B cell (primary cell): ENCODE data around the gene RAB31. TPM values are rescaled to one million over a fixed set of nuclear protein-coding genes. Genes with fewer than 3 reads are reported as not detected.

Source experiments
- ATAC-seq: fragments of 200-7000 bp; cut with Tn5 transposase; one replicate; pipeline ENCODE4 v1.10.0; 2021; ENCODE audit warnings: low read depth, mild to moderate bottlenecking, moderate number of reproducible peaks, moderate library complexity
- CTCF ChIA-PET: fragments of 350-600 bp; sonication (Branson Sonifier 250); formaldehyde crosslinking; loops from one replicate; lab custom pipeline; 2021; ENCODE audit warnings: antibody characterized with exemption, inconsistent platforms; lab: Charles Lee
- POLR2A ChIA-PET: fragments of 350-600 bp; sonication (Branson Sonifier 250); formaldehyde crosslinking; loops from one replicate; lab custom pipeline; 2021; ENCODE audit warnings: antibody characterized with exemption; lab: Charles Lee
- DNase-seq: peaks from one replicate; pipeline ENCODE4 v3.0.0; 2013
- H2AFZ ChIP-seq: 2 replicates; pipeline ENCODE4 v1.6.1; 2012; ENCODE audit warnings: mild to moderate bottlenecking, low read depth, low read length; ENCODE audit not compliant: insufficient read depth, poor library complexity, severe bottlenecking
- H3K27ac ChIP-seq, 2 donors: 1 replicate in 1 of 2; 2 replicates in 1 of 2; pipeline ENCODE4 v1.5.1; 2012 to 2013; ENCODE audit warnings: low read length in 2 of 2, mild to moderate bottlenecking in 2 of 2, moderate library complexity in 1 of 2
- H3K27me3 ChIP-seq, 4 experiments: fragments of 200-600 bp in 1 of 4; sonication (generic) in 1 of 4; replicated peaks in 1 of 4; 1 replicate in 2 of 4; 2 replicates in 2 of 4; pipeline versions ENCODE4 v1.6.1 to v1.7.0; 2013 to 2016; ENCODE audit warnings: low read length in 3 of 4, mild to moderate bottlenecking in 2 of 4, mixed read lengths in 1 of 4, moderate library complexity in 1 of 4; ENCODE audit not compliant: insufficient read depth in 4 of 4, control insufficient read depth in 3 of 4; ENCODE audit errors: control extremely low read depth in 1 of 4
- H3K36me3 ChIP-seq, 2 experiments: replicated peaks in 1 of 2; 1 replicate in 1 of 2; 2 replicates in 1 of 2; pipeline versions ENCODE4 v1.6.1 to v1.7.1; 2013; ENCODE audit warnings: low read length in 1 of 2; ENCODE audit not compliant: insufficient read depth in 2 of 2, control insufficient read depth in 1 of 2; ENCODE audit errors: control extremely low read depth in 1 of 2, extremely low read depth in 1 of 2
- H3K4me1 ChIP-seq, 2 donors: fragments of 200-600 bp in 1 of 2; sonication (generic) in 1 of 2; 1 replicate in 1 of 2; 2 replicates in 1 of 2; pipeline versions ENCODE4 v1.5.1 to v1.6.1; 2013 to 2017; ENCODE audit warnings: low read length in 2 of 2; ENCODE audit not compliant: control insufficient read depth in 2 of 2, insufficient read depth in 2 of 2
- H3K4me2 ChIP-seq: replicated peaks from 2 replicates; pipeline ENCODE3; 2012; ENCODE audit warnings: mild to moderate bottlenecking, low read depth, low read length; ENCODE audit not compliant: poor library complexity, severe bottlenecking
- H3K4me3 ChIP-seq, 5 experiments: fragments of 200-600 bp in 1 of 5; sonication (generic) in 1 of 5; 1 replicate in 3 of 5; 2 replicates in 2 of 5; pipeline versions ENCODE4 v1.5.1 to v1.7.0; 2011 to 2016; ENCODE audit warnings: low read length in 4 of 5, mild to moderate bottlenecking in 4 of 5, low read depth in 2 of 5, control low read depth in 1 of 5, moderate library complexity in 1 of 5; ENCODE audit not compliant: insufficient read depth in 1 of 5; ENCODE audit errors: control extremely low read depth in 1 of 5, extremely low read depth in 1 of 5
- H3K79me2 ChIP-seq: fragments of 200-600 bp; sonication (generic); one replicate; pipeline ENCODE4 v1.6.0; 2016; ENCODE audit warnings: low read length; ENCODE audit not compliant: control insufficient read depth, insufficient read depth
- H3K9ac ChIP-seq: fragments of 200-600 bp; sonication (generic); 2 replicates; pipeline ENCODE4 v1.6.1; 2017; ENCODE audit warnings: mild to moderate bottlenecking, low read length, moderate library complexity
- H3K9me3 ChIP-seq, 3 donors: one replicate each; pipeline versions ENCODE4 v1.6.1 to v1.7.1; 2013; ENCODE audit warnings: low read length in 2 of 3; ENCODE audit not compliant: control insufficient read depth in 2 of 3, insufficient read depth in 1 of 3; ENCODE audit errors: control extremely low read depth in 1 of 3
- H4K20me1 ChIP-seq: 2 replicates; pipeline ENCODE4 v1.6.0; 2012; ENCODE audit warnings: mild to moderate bottlenecking, low read length; ENCODE audit not compliant: insufficient read depth, control insufficient read depth, poor library complexity, severe bottlenecking
- H3K27ac Mint-ChIP-seq: one replicate; pipeline ENCODE4 v1.8.0; 2021; ENCODE audit warnings: mixed read lengths
- H3K27me3 Mint-ChIP-seq: one replicate; pipeline ENCODE4 v1.8.0; 2021; ENCODE audit warnings: mixed read lengths
- H3K4me1 Mint-ChIP-seq: one replicate; pipeline ENCODE4 v1.8.0; 2021; ENCODE audit warnings: mixed read lengths
- H3K4me3 Mint-ChIP-seq: one replicate; pipeline ENCODE4 v1.8.0; 2021; ENCODE audit warnings: mixed read lengths
- H3K9me3 Mint-ChIP-seq: one replicate; pipeline ENCODE4 v1.8.0; 2022; ENCODE audit warnings: mixed read lengths; ENCODE audit not compliant: insufficient read depth
- CTCF ChIP-seq: fragments of 200-600 bp; IDR thresholded peaks from one replicate; pipeline ENCODE4 v1.8.0; 2022; ENCODE audit warnings: antibody characterized with exemption, mild to moderate bottlenecking
- EZH2 ChIP-seq: IDR thresholded peaks from 2 replicates; pipeline ENCODE4 v1.6.1; 2012; ENCODE audit warnings: borderline replicate concordance, low read depth, mild to moderate bottlenecking, moderate library complexity, low read length; ENCODE audit not compliant: insufficient read depth, poor library complexity, severe bottlenecking
- WGBS: methylation state at CpG from one replicate; pipeline ENCODE4 v1.1.5; 2013; ENCODE audit warnings: missing lambda C conversion rate; ENCODE audit not compliant: insufficient coverage; 5-methylcytosine and 5-hydroxymethylcytosine counted together
- intact Hi-C: fragments of 100-400 bp; cut with micrococcal nuclease; formaldehyde crosslinking; loops from one replicate; pipeline ENCODE4 v1.10.0; 2022
- polyA plus RNA-seq: library from polyadenylated mRNA; depleted of rRNA; stranded (reverse); fragments of >200 nt; gene quantifications from 2 replicates; pipeline ENCODE4 v1.2.3, GENCODE V29; 2012
- total RNA-seq, 2 donors: library from RNA; stranded (reverse); fragments of 120-200 nt in 1 of 2; gene quantifications; 1 replicate in 1 of 2; 2 replicates in 1 of 2; pipeline versions ENCODE4 v1.2.3 to v1.2.4, GENCODE V29; 2013 to 2022

RAB31 gene
- total and polyA plus RNA-seq, 2 donors (not counting 1 experiment from before 2014, with no cell fraction given), result 15.5 to 44.6 TPM

- ChIA-PET POLR2A (no interaction called here), CTCF (no interaction called here)
- Histone ChIP-seq H2AFZ (no peak overlapping the region), H3K4me1 (peaks cover 0 to 7% of the 10 kb centered on the region in 2 donors), H3K9ac (no peak overlapping the region), H3K4me3 (no peak overlapping the region), H3K27ac (no peak overlapping the region), H4K20me1 (peaks cover 3% of the 10 kb centered on the region), H3K79me2 (no peaks in the 10 kb centered on the region), H3K9me3 (no peaks in the 10 kb centered on the region), H3K4me2 (no peak overlapping the region), H3K36me3 (peaks cover 0 to 13% of the 10 kb centered on the region in 2 experiments), H3K27me3 (no peaks in the 10 kb centered on the region)
- no peak for DNase-seq
- TF ChIP-seq CTCF (no peak), EZH2 (no peak)
- no peak overlapping the region for H3K27ac Mint-ChIP-seq
- H3K4me3 Mint-ChIP-seq, result no peak overlapping the region
- H3K4me1 Mint-ChIP-seq, result peaks cover 4% of the 10 kb centered on the region
- no peaks in the 10 kb centered on the region for H3K27me3 Mint-ChIP-seq
- intact Hi-C loops, result no loop called here
- WGBS, result 97% methylated on average over 3 of the region's 10 CpGs
- H3K9me3 Mint-ChIP-seq, result no peaks in the 10 kb centered on the region
- ATAC-seq, result no peak
These were observed 131.8 kb downstream of the RAB31 start for GRCh38 chr18:9839853-9840252.

GRCh38 chr18:9841752-9842151 is 133.7 kb downstream of the RAB31 start:
- H3K9ac ChIP-seq, result no peak overlapping the region
- 90% methylated on average over 2 of the region's 4 CpGs for WGBS
- intact Hi-C loops, result no loop called here

More at GRCh38 chr18:9841752-9842151, 133.7 kb downstream of the RAB31 start:
- no peaks in the 10 kb centered on the region for H3K27me3 Mint-ChIP-seq
- H3K27ac ChIP-seq, result no peak overlapping the region
- no peak overlapping the region for H3K27ac Mint-ChIP-seq
- no peaks in the 10 kb centered on the region for H3K27me3 ChIP-seq
- H3K4me3 Mint-ChIP-seq, result no peak overlapping the region
- no peak for ATAC-seq
- no peak overlapping the region for H3K4me3 ChIP-seq
- peaks cover 4% of the 10 kb centered on the region for H3K4me1 Mint-ChIP-seq
- H2AFZ ChIP-seq, result no peak overlapping the region
- no peak for DNase-seq
- no peaks in the 10 kb centered on the region for H3K9me3 Mint-ChIP-seq
- peaks cover 0 to 7% of the 10 kb centered on the region in 2 donors for H3K4me1 ChIP-seq
- no peak overlapping the region for H3K4me2 ChIP-seq
- no peaks in the 10 kb centered on the region for H3K9me3 ChIP-seq
- no peaks in the 10 kb centered on the region for H4K20me1 ChIP-seq
- H3K36me3 ChIP-seq, result peaks cover 0 to 18% of the 10 kb centered on the region in 2 experiments
- no peaks in the 10 kb centered on the region for H3K79me2 ChIP-seq
- ChIA-PET POLR2A (no interaction called here), CTCF (no interaction called here)
- no peak for TF ChIP-seq CTCF
- no peak for TF ChIP-seq EZH2
